ENCODE results near the gene TCP10L. TPM values are rescaled to one million over a fixed set of nuclear protein-coding genes. Genes with fewer than 3 reads are reported as not detected.

The TCP10L gene
- total RNA-seq, 4 donors from 2014 or later: 1.3 to 1.9 TPM; not detected in 2

- H3K9me3 ChIP-seq: no peaks in the 10 kb centered on the region
- DNase-seq: no peak
- H3K4me3 ChIP-seq: no peak overlapping the region
- H3K27ac ChIP-seq: no peak overlapping the region
- no peaks in the 10 kb centered on the region for H3K27me3 ChIP-seq
- TF ChIP-seq POLR2A (IDR thresholded peaks at IDR 0.05) (no peak), CTCF (IDR thresholded peaks at IDR 0.05) (no peak)
- no peaks in the 10 kb centered on the region for H3K36me3 ChIP-seq
- H3K4me1 ChIP-seq: no peaks in the 10 kb centered on the region
- intact Hi-C loops (cut with DNase I; ENCODE audit: low total_unique reads): no loop called here
Observed at GRCh38 chr21:32559006-32559610, 26.2 kb downstream of the TCP10L start.

DNA sequence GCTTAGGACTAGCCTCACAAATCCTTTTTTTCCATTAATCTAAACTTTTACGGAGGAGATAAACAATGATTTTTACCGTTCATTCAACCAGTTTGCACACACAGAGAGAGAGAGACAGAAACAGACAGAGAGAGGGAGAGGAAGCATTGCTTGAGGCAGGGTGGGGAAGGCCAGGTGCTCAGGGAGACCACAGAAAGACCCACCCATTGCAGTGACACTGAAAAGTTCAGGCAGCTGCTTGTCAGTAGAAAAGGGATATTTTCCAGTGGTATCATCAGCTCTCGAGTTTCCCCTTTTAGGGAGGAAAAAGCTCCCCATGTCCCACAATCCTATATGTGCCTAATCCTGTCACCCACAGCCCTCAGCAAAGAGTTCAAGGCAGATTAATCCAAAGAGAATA, 27.2 kb downstream of the TCP10L start:
- no peaks in the 10 kb centered on the region for H3K9me3 ChIP-seq
- intact Hi-C loops (cut with DNase I; ENCODE audit: low total_unique reads): no loop called here
- H3K36me3 ChIP-seq: no peaks in the 10 kb centered on the region
- H3K27me3 ChIP-seq: no peaks in the 10 kb centered on the region
- TF ChIP-seq POLR2A (IDR thresholded peaks at IDR 0.05) (no peak), CTCF (IDR thresholded peaks at IDR 0.05) (no peak)
- no peak for DNase-seq
- H3K27ac ChIP-seq: no peak overlapping the region
- H3K4me3 ChIP-seq: no peak overlapping the region
- H3K4me1 ChIP-seq: no peaks in the 10 kb centered on the region

GRCh38 chr21:32554832-32555638, 30.3 kb downstream of the TCP10L start:
- H3K4me1 ChIP-seq: no peaks in the 10 kb centered on the region
- no peaks in the 10 kb centered on the region for H3K27me3 ChIP-seq
- no peak overlapping the region for H3K27ac ChIP-seq
- intact Hi-C loops (cut with DNase I; ENCODE audit: low total_unique reads): no loop called here
- H3K9me3 ChIP-seq: no peaks in the 10 kb centered on the region
- no peaks in the 10 kb centered on the region for H3K36me3 ChIP-seq
- TF ChIP-seq CTCF (IDR thresholded peaks at IDR 0.05) (no peak), POLR2A (IDR thresholded peaks at IDR 0.05) (no peak)
- no peak for DNase-seq
- no peak overlapping the region for H3K4me3 ChIP-seq

DNA sequence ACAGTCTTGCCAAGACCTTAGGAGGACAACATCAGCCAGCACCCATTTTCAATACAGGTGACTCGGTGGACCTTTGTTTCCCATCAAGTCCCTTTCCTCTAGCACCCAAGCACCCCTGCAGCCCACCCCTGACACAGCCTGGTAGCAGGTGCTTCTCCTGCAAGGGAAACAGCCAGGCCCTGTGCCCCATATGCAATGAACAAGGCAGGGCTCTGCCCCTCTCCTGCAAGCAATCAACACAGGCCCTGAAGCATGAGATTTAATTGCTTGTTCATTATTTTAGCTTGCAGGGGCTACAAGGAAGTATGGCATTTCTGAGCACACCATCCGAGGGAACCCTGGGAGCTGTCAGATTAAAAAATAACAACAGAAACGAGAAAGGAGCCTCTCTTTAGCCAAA, 35.4 kb downstream of the TCP10L start:
- Histone ChIP-seq H3K4me3 (no peak overlapping the region), H3K36me3 (no peaks in the 10 kb centered on the region), H3K9me3 (no peaks in the 10 kb centered on the region), H3K27me3 (no peaks in the 10 kb centered on the region), H3K4me1 (no peaks in the 10 kb centered on the region), H3K27ac (no peak overlapping the region)
- DNase-seq: no peak
- intact Hi-C loops (cut with DNase I; ENCODE audit: low total_unique reads): no loop called here
- TF ChIP-seq CTCF (IDR thresholded peaks at IDR 0.05): no peak
- no peak for TF ChIP-seq POLR2A (IDR thresholded peaks at IDR 0.05)

DNA sequence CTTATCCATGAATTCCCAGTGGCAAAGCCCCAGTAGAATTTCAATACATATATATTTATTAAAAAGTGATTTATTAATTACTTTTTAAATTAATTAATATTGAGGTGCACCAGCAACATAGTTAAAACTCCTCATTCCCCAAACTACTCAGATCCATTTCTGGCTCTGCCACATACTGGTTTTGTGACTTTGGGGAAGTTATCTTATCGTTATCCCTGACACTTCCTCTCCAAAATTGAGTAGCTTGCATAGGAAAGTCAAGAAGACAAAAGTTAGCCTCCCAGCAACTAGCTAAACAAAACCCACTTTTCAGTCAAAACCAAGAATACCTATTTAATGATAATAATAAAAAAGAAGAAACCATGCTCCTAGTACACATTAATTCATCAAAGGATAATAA, 35.9 kb downstream of the TCP10L start:
- no peak overlapping the region for H3K4me3 ChIP-seq
- no peaks in the 10 kb centered on the region for H3K4me1 ChIP-seq
- intact Hi-C loops (cut with DNase I; ENCODE audit: low total_unique reads): no loop called here
- TF ChIP-seq CTCF (IDR thresholded peaks at IDR 0.05) (no peak), POLR2A (IDR thresholded peaks at IDR 0.05) (no peak)
- H3K27me3 ChIP-seq: no peaks in the 10 kb centered on the region
- H3K36me3 ChIP-seq: no peaks in the 10 kb centered on the region
- no peak overlapping the region for H3K27ac ChIP-seq
- DNase-seq: no peak
- H3K9me3 ChIP-seq: no peaks in the 10 kb centered on the region
